Astrocyte (in vitro differentiated cells and primary cell): Measurements from ENCODE around the gene CCDC181. TPM values are rescaled to one million over a fixed set of nuclear protein-coding genes. Genes with fewer than 3 reads are reported as not detected.

Experiments
- DNase-seq: peaks from one replicate; pipeline ENCODE4 v3.0.0-alpha.2; 2010; ENCODE audit warnings: low read depth
- FAIRE-seq: peaks from 2 replicates; lab custom pipeline; 2011; peaks lifted over from hg19 to GRCh38; lab: Jason Lieb, UNC
- H2AFZ ChIP-seq: 2 replicates; pipeline ENCODE4 v1.6.0; 2012; ENCODE audit warnings: low read depth, low read length, inconsistent platforms
- H3K27ac ChIP-seq: 2 replicates; pipeline ENCODE4 v1.5.1; 2011; ENCODE audit warnings: low read depth, low read length, inconsistent platforms
- H3K27me3 ChIP-seq: 2 replicates; pipeline ENCODE4 v1.6.0; 2011; ENCODE audit warnings: low read length, inconsistent platforms; ENCODE audit not compliant: insufficient read depth
- H3K36me3 ChIP-seq: 2 replicates; pipeline ENCODE4 v1.5.1; 2011; ENCODE audit warnings: low read length, inconsistent platforms; ENCODE audit not compliant: insufficient read depth
- H3K4me1 ChIP-seq: 2 replicates; pipeline ENCODE4 v1.5.1; 2011; ENCODE audit warnings: low read length, inconsistent platforms; ENCODE audit not compliant: insufficient read depth
- H3K4me2 ChIP-seq: 2 replicates; pipeline ENCODE4 v1.6.0; 2012; ENCODE audit warnings: low read length, inconsistent platforms
- H3K4me3 ChIP-seq: 2 replicates; pipeline ENCODE4 v1.5.1; 2011; ENCODE audit warnings: low read depth, mild to moderate bottlenecking, low read length, inconsistent platforms; ENCODE audit not compliant: insufficient read depth
- H3K79me2 ChIP-seq: 2 replicates; pipeline ENCODE4 v1.6.0; 2012; ENCODE audit warnings: mild to moderate bottlenecking, low read length, inconsistent platforms; ENCODE audit not compliant: insufficient read depth
- H3K9ac ChIP-seq: 2 replicates; pipeline ENCODE4 v1.6.0; 2012; ENCODE audit warnings: mild to moderate bottlenecking, low read length, inconsistent platforms
- H3K9me3 ChIP-seq: 2 replicates; pipeline ENCODE4 v1.5.1; 2012; ENCODE audit warnings: low read depth, mild to moderate bottlenecking, low read length, inconsistent platforms; ENCODE audit not compliant: insufficient read depth
- H4K20me1 ChIP-seq: 2 replicates; pipeline ENCODE4 v1.6.0; 2012; ENCODE audit warnings: low read length, inconsistent platforms; ENCODE audit not compliant: insufficient read depth
- H3K27ac Mint-ChIP-seq: one replicate; pipeline ENCODE4 v1.8.0; 2021; ENCODE audit warnings: mild to moderate bottlenecking, mixed read lengths; ENCODE audit not compliant: unreplicated experiment
- H3K27me3 Mint-ChIP-seq: one replicate; pipeline ENCODE4 v1.8.0; 2021; ENCODE audit warnings: low read depth, mixed read lengths; ENCODE audit not compliant: unreplicated experiment
- H3K36me3 Mint-ChIP-seq: one replicate; pipeline ENCODE4 v1.8.0; 2021; ENCODE audit warnings: low read depth, mixed read lengths; ENCODE audit not compliant: unreplicated experiment
- H3K4me1 Mint-ChIP-seq: one replicate; pipeline ENCODE4 v1.8.0; 2021; ENCODE audit warnings: low read depth, mixed read lengths; ENCODE audit not compliant: unreplicated experiment
- H3K4me3 Mint-ChIP-seq: one replicate; pipeline ENCODE4 v1.8.0; 2021; ENCODE audit warnings: mild to moderate bottlenecking, moderate library complexity, mixed read lengths; ENCODE audit not compliant: unreplicated experiment
- H3K9me3 Mint-ChIP-seq: one replicate; pipeline ENCODE4 v1.8.0; 2021; ENCODE audit warnings: mild to moderate bottlenecking, mixed read lengths; ENCODE audit not compliant: unreplicated experiment
- CTCF ChIP-seq: IDR thresholded peaks from 2 replicates; pipeline ENCODE4 v1.5.1; 2011; ENCODE audit warnings: low read depth, mild to moderate bottlenecking, inconsistent platforms, low read length, moderate library complexity; ENCODE audit not compliant: insufficient read depth
- EZH2 ChIP-seq: IDR thresholded peaks from 2 replicates; pipeline ENCODE4 v1.6.1; 2012; ENCODE audit warnings: mild to moderate bottlenecking, low read length, inconsistent platforms; ENCODE audit not compliant: insufficient read depth
- total RNA-seq: library from RNA; stranded (reverse); gene quantifications from 2 replicates; pipeline ENCODE4 v1.2.1, GENCODE V29; 2021

The CCDC181 gene
- total RNA-seq, 1 donor from 2014 or later, result 1.5 TPM

DNA sequence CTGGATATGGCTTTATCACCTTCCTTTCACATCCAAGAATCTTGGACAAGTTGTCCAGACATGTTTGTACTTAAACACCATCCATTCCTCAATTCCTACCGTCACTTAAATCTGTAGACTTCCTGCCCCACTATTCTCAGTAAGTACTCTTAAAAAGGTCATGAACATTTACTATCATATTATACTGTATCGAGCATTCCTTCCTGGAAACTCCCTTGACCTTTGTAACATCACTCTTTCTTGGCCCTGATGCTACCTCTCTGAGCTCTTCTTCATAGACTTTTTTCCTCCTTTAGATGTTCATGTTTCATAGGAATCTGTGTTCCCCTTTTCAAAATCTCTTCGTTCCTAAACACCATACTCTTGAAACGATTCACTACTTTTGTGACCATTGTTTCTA is 43.8 kb downstream of the CCDC181 start:
- no peak for DNase-seq
- H3K4me1 ChIP-seq, result no peaks in the 10 kb centered on the region
- H3K4me2 ChIP-seq, result no peak overlapping the region
- no peak overlapping the region for H2AFZ ChIP-seq
- peaks cover 48% of the 10 kb centered on the region for H3K36me3 ChIP-seq
- H3K36me3 Mint-ChIP-seq, result peaks cover 15% of the 10 kb centered on the region
- no peaks in the 10 kb centered on the region for H3K27me3 Mint-ChIP-seq
- H3K4me1 Mint-ChIP-seq, result no peaks in the 10 kb centered on the region
- H3K27ac Mint-ChIP-seq, result no peak overlapping the region
- H3K27me3 ChIP-seq, result no peaks in the 10 kb centered on the region
- no peak overlapping the region for H3K4me3 Mint-ChIP-seq
- H3K9me3 ChIP-seq, result no peaks in the 10 kb centered on the region
- no peak overlapping the region for H3K9ac ChIP-seq
- no peaks in the 10 kb centered on the region for H3K9me3 Mint-ChIP-seq
- no peak overlapping the region for H3K4me3 ChIP-seq
- FAIRE-seq, result no peak
- H3K79me2 ChIP-seq, result no peaks in the 10 kb centered on the region
- peaks cover 3% of the 10 kb centered on the region for H4K20me1 ChIP-seq
- no peak for TF ChIP-seq CTCF
- no peak for TF ChIP-seq EZH2
- no peak overlapping the region for H3K27ac ChIP-seq

DNA sequence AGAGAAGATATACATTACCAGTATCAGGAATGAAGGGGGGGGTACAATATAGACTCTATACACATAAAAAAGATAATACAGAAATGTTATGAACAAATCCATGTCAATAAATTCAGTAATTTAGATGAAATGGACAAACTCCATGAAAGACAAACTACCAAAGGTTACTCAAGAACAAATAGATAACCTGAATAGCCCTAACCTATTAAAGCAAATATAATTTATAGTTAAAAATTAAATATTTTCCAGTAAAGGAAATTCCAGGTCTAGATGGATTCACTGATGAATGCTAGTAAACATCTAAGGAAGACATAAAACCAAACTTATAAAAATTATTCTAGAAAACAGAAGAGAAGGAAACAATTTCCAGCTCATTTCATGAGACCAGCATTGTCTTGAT is 46.1 kb downstream of the CCDC181 start:
- Histone ChIP-seq H3K27me3 (no peaks in the 10 kb centered on the region), H3K36me3 (peaks cover 54% of the 10 kb centered on the region), H3K27ac (no peak overlapping the region), H3K9ac (no peak overlapping the region), H4K20me1 (peaks cover 6% of the 10 kb centered on the region), H3K4me1 (no peaks in the 10 kb centered on the region), H2AFZ (no peak overlapping the region), H3K4me2 (no peak overlapping the region), H3K79me2 (peaks cover 2% of the 10 kb centered on the region), H3K9me3 (no peaks in the 10 kb centered on the region), H3K4me3 (no peak overlapping the region)
- peaks cover 17% of the 10 kb centered on the region for H3K36me3 Mint-ChIP-seq
- DNase-seq, result no peak
- TF ChIP-seq CTCF, result no peak
- no peak for TF ChIP-seq EZH2
- no peaks in the 10 kb centered on the region for H3K4me1 Mint-ChIP-seq
- no peaks in the 10 kb centered on the region for H3K9me3 Mint-ChIP-seq
- no peak overlapping the region for H3K27ac Mint-ChIP-seq
- no peak for FAIRE-seq
- H3K4me3 Mint-ChIP-seq, result no peak overlapping the region
- H3K27me3 Mint-ChIP-seq, result no peaks in the 10 kb centered on the region

GRCh38 chr1:169371404-169371803 is 55.9 kb downstream of the CCDC181 start:
- no peak for FAIRE-seq
- H3K9me3 Mint-ChIP-seq, result no peaks in the 10 kb centered on the region
- peaks cover 12% of the 10 kb centered on the region for H3K4me1 Mint-ChIP-seq
- Histone ChIP-seq H3K9ac (no peak overlapping the region), H3K4me3 (no peak overlapping the region), H4K20me1 (peaks cover 4% of the 10 kb centered on the region), H3K36me3 (peaks cover 21% of the 10 kb centered on the region), H2AFZ (no peak overlapping the region), H3K79me2 (peaks cover 76% of the 10 kb centered on the region), H3K4me1 (peaks cover 7% of the 10 kb centered on the region), H3K9me3 (no peaks in the 10 kb centered on the region), H3K4me2 (no peak overlapping the region), H3K27me3 (no peaks in the 10 kb centered on the region), H3K27ac (no peak overlapping the region)
- TF ChIP-seq CTCF (no peak), EZH2 (no peak)
- no peak for DNase-seq
- peaks cover 5% of the 10 kb centered on the region for H3K36me3 Mint-ChIP-seq
- no peak overlapping the region for H3K27ac Mint-ChIP-seq
- no peaks in the 10 kb centered on the region for H3K27me3 Mint-ChIP-seq
- H3K4me3 Mint-ChIP-seq, result no peak overlapping the region
